ENCODE results near the gene CACNA1E.
"Not testable (repeated sequence)": the region's sequence is repeated elsewhere in the genome, so short reads cannot be mapped to it uniquely, and the experiment has no call there.

CACNA1E gene

DNA sequence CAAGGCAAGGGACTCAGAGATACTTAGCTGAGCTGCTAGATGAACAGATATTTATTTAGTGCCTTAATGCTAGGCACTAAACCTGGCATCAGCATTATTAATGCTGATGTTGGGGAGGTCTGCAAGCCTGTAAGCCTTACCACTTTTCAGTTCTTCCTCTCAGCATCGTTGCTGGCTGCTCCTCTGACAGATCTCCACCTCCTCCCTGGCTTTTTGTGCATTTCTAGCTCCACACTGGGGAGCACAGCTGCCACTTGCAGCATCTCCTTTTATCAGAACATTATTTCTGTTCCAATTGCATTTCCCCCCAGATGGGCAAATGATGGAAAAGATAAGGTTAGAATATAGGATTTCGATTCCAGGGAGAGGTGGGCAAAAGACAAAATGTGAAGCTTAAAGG is 34.8 kb downstream of the CACNA1E start:
- DNase-seq, result no peak

DNA sequence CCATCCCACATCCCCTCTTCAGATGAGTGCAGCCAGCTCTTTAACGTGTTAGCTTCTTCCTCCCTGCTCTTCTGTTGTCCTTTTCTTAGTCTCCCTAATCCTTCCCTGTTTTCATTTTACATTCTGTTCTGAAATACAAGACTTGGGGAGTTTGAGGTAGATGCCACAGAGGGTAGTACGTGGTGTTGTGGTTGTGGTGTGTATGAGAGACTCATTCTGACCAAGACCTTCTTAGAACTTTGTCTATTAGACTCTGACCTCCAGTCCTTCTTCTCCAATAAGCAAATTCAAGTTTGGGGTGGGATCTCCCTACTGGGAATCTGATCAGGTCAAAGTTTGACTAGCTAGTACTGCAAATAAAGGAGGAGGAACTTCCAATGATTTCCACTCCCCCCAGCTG is 39.5 kb downstream of the CACNA1E start:
- DNase-seq, result no peak

GRCh38 chr1:181525104-181525721 is 41.9 kb downstream of the CACNA1E start:
- no peak for DNase-seq

DNA sequence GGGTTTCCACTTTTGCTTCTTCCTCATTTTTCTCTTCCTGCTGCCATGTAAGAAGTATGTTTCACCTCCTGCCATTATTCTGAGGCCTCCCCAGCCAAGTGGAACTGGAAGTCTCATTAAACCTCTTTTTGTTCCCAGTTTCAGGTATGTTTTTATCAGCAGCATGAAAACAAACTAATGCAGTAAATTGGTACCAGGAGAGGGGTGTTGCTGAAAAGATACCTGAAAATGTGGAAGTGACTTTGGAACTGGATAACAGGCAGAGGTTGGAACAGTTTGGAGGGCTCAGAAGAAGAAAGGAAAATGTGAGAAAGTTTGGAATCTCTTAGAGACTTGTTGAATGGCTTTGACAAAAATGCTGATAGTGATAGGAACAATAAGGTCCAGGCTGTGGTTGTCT is 44.9 kb downstream of the CACNA1E start:
- DNase-seq, result not testable (repeated sequence)

- DNase-seq, result no peak
Observed at GRCh38 chr1:181531441-181531840, 48.1 kb downstream of the CACNA1E start.

- no peak for DNase-seq
Observed at GRCh38 chr1:181531951-181532600, 48.8 kb downstream of the CACNA1E start.

DNA sequence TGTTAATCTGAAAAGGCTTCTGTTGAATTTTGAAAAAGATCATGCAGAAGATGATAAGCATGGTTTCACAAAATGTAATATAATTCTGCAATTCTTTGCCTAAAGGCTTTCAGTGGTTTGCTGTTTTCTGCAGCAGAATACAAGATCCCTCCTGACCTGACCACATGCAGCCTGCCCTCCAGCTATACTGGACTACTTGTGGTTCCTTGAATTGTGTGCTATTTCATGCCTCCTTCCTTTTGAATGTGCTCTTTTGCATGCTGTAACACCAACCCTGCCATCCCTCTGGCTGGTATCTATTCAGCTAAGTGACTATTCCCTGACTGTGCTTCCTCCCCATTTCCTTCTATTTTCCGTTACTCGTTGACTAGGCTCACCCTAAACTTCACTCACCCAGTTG is 55.5 kb downstream of the CACNA1E start:
- DNase-seq, result no peak

DNA sequence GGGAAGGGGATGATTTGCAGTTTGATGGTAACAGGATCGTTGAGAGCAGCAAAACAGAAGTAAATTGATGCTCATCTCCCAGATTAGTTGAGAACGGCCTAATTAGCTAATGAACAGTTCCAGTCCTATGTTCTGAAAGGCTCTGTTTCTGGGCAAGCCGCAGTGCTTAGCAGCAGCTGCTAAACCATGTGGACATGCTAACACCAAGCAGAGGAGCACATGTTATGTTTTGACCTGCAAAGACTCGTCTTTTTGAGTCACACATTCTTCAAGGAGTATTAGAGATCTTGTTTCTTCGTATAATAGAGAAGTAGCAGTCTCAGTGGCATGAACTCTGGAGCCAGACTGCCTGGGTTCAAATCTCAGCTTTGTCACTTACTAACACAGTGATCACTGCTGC is 58.1 kb downstream of the CACNA1E start:
- DNase-seq, result no peak

- DNase-seq, result no peak
Observed at GRCh38 chr1:181541947-181542346, 58.6 kb downstream of the CACNA1E start.

- not testable (repeated sequence) for DNase-seq
Observed at GRCh38 chr1:181542406-181542805, 59.1 kb downstream of the CACNA1E start.

DNA sequence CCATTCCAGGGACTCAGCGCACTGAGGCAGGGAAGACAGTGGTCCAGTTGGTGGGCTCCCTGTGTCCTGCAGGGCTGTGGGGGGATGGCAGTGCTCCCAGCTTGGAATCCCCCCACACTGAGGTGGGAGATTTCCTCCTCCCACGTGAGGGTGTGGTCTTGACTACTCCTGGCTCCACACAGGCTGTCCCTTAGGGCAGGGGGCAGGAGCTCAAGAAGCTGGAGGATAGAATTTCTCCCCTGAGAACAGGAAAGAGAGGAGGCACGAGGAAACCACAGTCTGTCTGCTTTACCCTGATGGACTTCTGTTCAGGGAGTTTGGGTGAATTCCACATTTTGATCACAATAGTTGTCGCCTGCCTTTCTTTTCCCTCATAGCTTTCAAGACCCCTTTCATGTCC is 62.1 kb downstream of the CACNA1E start:
- no peak for DNase-seq

DNA sequence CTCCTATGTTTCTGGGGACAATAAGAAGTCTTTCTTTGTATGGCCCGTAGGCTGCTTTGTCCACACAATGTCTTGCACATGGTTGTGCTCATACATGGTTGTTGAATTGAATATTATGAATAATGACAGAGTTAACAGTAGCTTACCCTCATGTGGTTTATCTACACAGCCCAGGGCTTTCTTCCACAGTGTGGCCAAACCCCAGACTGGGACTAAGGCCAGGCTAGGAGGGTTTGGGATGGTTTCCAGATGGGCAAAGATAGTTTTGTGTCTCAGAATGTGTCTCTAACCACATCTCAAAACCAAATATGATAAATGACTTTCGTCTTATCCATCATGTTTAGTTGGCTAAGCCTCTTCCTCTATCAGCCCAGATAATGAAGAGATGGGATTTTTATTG is 65.2 kb downstream of the CACNA1E start:
- no peak for DNase-seq

GRCh38 chr1:181551249-181551648 is 67.9 kb downstream of the CACNA1E start:
- DNase-seq, result no peak

DNA sequence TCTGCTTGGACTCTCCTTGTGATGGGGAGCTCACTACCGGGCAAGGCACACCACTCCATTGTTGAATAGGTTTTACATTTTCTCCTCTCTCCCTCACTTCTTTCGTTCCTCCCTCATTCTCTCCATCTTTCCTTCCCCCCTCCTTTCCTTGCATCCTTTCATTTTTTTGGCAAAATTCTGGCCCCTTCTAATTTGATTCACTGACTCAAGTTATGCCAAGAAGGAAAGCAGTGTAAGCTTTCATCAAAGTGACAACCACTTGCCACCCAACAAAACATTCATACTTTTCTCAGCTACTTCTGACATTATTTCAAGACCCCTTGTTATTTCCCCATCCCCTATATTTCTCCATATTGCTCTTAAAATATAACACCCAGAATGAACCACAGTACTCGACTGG is 68.4 kb downstream of the CACNA1E start:
- no peak for DNase-seq

GRCh38 chr1:181554465-181554864 is 71.1 kb downstream of the CACNA1E start:
- DNase-seq, result no peak

GRCh38 chr1:181556631-181557030 is 73.3 kb downstream of the CACNA1E start:
- no peak for DNase-seq

GRCh38 chr1:181557313-181557712 is 74.0 kb downstream of the CACNA1E start:
- DNase-seq, result no peak

DNA sequence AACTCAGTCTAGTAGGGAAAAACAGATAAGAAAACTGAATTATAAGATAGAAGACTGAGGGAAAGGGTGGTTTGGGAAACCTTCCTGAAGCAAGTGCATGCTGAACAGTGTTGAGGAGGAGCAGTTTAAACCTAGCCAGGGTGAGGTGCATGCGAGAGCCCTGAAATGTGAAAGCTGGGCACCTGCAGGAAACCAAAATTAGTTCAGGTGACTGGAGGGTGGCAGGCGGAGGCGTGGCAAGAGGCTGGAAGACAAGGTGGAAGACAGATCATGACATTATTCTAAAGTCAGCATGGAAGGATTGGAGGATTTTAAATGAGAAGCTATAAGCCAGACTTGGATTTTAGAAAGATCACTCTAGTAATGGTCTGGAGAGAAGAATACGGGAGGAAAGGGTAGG is 75.1 kb downstream of the CACNA1E start:
- DNase-seq, result no peak

GRCh38 chr1:181559142-181559541 is 75.8 kb downstream of the CACNA1E start:
- no peak for DNase-seq

- DNase-seq, result no peak
Observed at GRCh38 chr1:181562395-181562794, 79.1 kb downstream of the CACNA1E start.

DNA sequence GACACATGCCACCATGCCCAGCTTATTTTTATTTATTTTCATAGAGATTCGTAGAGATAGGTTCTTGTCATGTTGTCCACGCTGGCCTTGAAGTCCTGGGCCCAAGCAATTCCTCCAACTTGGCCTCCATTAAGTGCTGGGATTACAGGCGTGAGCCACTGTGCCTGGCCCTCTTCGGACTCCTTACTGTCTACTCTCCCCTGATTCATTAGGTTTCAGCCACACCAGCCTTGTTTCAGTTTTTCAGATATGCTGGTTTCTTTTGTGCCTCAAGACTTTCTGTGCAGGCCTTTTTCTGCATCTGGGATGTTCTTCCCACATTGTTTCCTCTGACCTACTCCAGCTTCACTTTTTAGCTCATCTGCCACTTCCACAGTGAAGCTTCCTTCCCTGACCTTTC is 85.4 kb downstream of the CACNA1E start:
- DNase-seq, result no peak

DNA sequence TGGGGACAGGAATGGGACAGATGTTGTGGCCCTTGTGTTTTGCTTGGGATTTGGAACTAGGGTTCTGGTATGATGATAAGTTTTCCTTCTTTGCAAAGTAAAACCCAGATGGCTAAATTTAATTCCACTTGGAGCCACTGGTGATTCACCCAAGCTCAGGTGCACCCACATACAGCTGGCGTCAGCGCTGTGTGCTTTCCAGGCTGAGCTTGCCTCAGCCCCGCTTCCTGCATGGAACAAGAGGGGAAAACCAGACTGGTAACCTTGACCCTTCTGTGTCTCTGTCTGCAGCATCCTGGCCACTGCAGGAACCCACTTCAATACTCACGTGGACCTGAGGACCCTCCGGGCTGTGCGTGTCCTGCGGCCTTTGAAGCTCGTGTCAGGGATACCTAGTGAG is 94.2 kb downstream of the CACNA1E start:
- DNase-seq, result no peak

- no peak for DNase-seq
Observed at GRCh38 chr1:181583598-181583997, 100.3 kb downstream of the CACNA1E start.

GRCh38 chr1:181587870-181588438 is 104.6 kb downstream of the CACNA1E start:
- DNase-seq, result no peak

GRCh38 chr1:181588631-181589030 is 105.3 kb downstream of the CACNA1E start:
- DNase-seq, result no peak
